Renal pelvis (tissue), 12 donors: ENCODE data around the gene KLHDC7B. TPM values are rescaled to one million over a fixed set of nuclear protein-coding genes. Genes with fewer than 3 reads are reported as not detected.

Experiments used
- DNase-seq: peaks from one replicate; pipeline ENCODE4 v3.0.0-alpha.2; 2013
- long read RNA-seq, 16 experiments: transcript quantifications; one replicate each; lab custom pipeline, GENCODE V29; 2026
- polyA plus RNA-seq, 3 donors: library from polyadenylated mRNA; unstranded; fragments of 120-200 nt; gene quantifications; one replicate each; pipeline ENCODE4 v1.2.1, GENCODE V29; 2013; ENCODE audit not compliant: insufficient read length in 3 of 3

Gene KLHDC7B
- polyA plus RNA-seq: under 1 TPM in 2 of 3 donors, not detected in 1; 0.04 to 0.30 TPM
- long read RNA-seq, donor 1: 0 reads
- long read RNA-seq, donor 2: 0 reads
- long read RNA-seq, donor 3: 0 reads
- long read RNA-seq, donor 4: 0 reads
- long read RNA-seq, donor 5: 0 reads
- long read RNA-seq, donor 6: 0 reads
- long read RNA-seq, donor 7, full-length matches to known transcripts: 1 of 1 reads
- long read RNA-seq, donor 7, partial matches to known transcripts: 0 of 1 reads
- long read RNA-seq, donor 7, other reads (novel, unspliced or antisense): 0 of 1 reads
- long read RNA-seq, donor 8: 0 reads
- long read RNA-seq, donor 9: 0 reads
- long read RNA-seq, donor 10, partial matches to known transcripts: 0 of 1 reads
- long read RNA-seq, donor 10, other reads (novel, unspliced or antisense): 0 of 1 reads
- long read RNA-seq, donor 11: 0 reads
- long read RNA-seq, donor 12: 0 reads
- long read RNA-seq, donor 13: 0 reads
- long read RNA-seq, donor 14: 0 reads
- long read RNA-seq, donor 15: 0 reads
- long read RNA-seq, donor 16, full-length matches to known transcripts: 1 of 1 reads
- long read RNA-seq, donor 16, partial matches to known transcripts: 0 of 1 reads
- long read RNA-seq, donor 16, other reads (novel, unspliced or antisense): 0 of 1 reads

- no peak for DNase-seq
Observed at GRCh38 chr22:50545522-50546325, at the start of gene KLHDC7B. TSS of gene KLHDC7B (plus strand) at chr22:50545899. CDS start at chr22:50546244, 345 bp downstream.

- no peak for DNase-seq
Observed at GRCh38 chr22:50497093-50497492, 48.6 kb upstream of the KLHDC7B start.

- DNase-seq: no peak
Observed at GRCh38 chr22:50498322-50498890, 47.3 kb upstream of the KLHDC7B start.

GRCh38 chr22:50500452-50500851 lies 45.2 kb upstream of the KLHDC7B start:
- DNase-seq: no peak

GRCh38 chr22:50502096-50502495 lies 43.6 kb upstream of the KLHDC7B start:
- DNase-seq: no peak

GRCh38 chr22:50502628-50503474 lies 42.8 kb upstream of the KLHDC7B start:
- no peak for DNase-seq

- no peak for DNase-seq
Observed at GRCh38 chr22:50503475-50504145, 42.1 kb upstream of the KLHDC7B start.

- DNase-seq: no peak
Observed at GRCh38 chr22:50504369-50505211, 41.1 kb upstream of the KLHDC7B start.

- DNase-seq: no peak
Observed at GRCh38 chr22:50505276-50505775, 40.4 kb upstream of the KLHDC7B start.

GRCh38 chr22:50505776-50506610 lies 39.7 kb upstream of the KLHDC7B start:
- no peak for DNase-seq

GRCh38 chr22:50506611-50507420 lies 38.9 kb upstream of the KLHDC7B start:
- no peak for DNase-seq

GRCh38 chr22:50507421-50507990 lies 38.2 kb upstream of the KLHDC7B start, which contains the start of gene LMF2:
TSS of gene LMF2 (minus strand) at chr22:50507702. CDS start at chr22:50507675, 27 bp downstream.
- no peak for DNase-seq

GRCh38 chr22:50507991-50508884 lies 37.5 kb upstream of the KLHDC7B start, which contains the start of gene NCAPH2:
TSS of gene NCAPH2 (plus strand) at chr22:50508224. CDS start at chr22:50508338, 114 bp downstream.
- peak; percentile 98 for DNase-seq

- no peak for DNase-seq
Observed at GRCh38 chr22:50508897-50509296, 36.8 kb upstream of the KLHDC7B start.

GRCh38 chr22:50513175-50513574 lies 32.5 kb upstream of the KLHDC7B start:
- no peak for DNase-seq

GRCh38 chr22:50516068-50516467 lies 29.6 kb upstream of the KLHDC7B start:
- no peak for DNase-seq
